Smooth muscle cell (in vitro differentiated cells): ENCODE measurements around the gene APOA1. TPM values are rescaled to one million over a fixed set of nuclear protein-coding genes. Genes with fewer than 3 reads are reported as not detected.

Experiments used
- DNase-seq: peaks from one replicate; lab custom pipeline; 2025; ENCODE audit not compliant: unreplicated experiment; lab: John Stamatoyannopoulos, UW
- H2AFZ ChIP-seq: fragments of 200-600 bp; sonication (generic); 2 replicates; pipeline ENCODE4 v1.6.0; 2016; ENCODE audit warnings: antibody characterized with exemption, low read depth, mild to moderate bottlenecking
- H3F3A ChIP-seq: fragments of 200-600 bp; sonication (generic); 2 replicates; pipeline ENCODE4 v1.6.0; 2017; ENCODE audit warnings: antibody characterized with exemption, low read depth
- H3K27ac ChIP-seq: fragments of 200-600 bp; sonication (generic); 2 replicates; pipeline ENCODE4 v1.5.1; 2016; ENCODE audit warnings: low read depth, mild to moderate bottlenecking
- H3K27me3 ChIP-seq: fragments of 200-600 bp; sonication (generic); 2 replicates; pipeline ENCODE4 v1.6.1; 2016; ENCODE audit warnings: low read depth, mild to moderate bottlenecking
- H3K36me3 ChIP-seq: fragments of 200-600 bp; sonication (generic); 2 replicates; pipeline ENCODE4 v1.5.1; 2016; ENCODE audit warnings: low read depth
- H3K4me1 ChIP-seq: fragments of 200-600 bp; sonication (generic); 2 replicates; pipeline ENCODE4 v1.5.1; 2016; ENCODE audit warnings: low read depth
- H3K4me2 ChIP-seq: fragments of 200-600 bp; sonication (generic); 2 replicates; pipeline ENCODE4 v1.6.0; 2016; ENCODE audit warnings: mild to moderate bottlenecking
- H3K4me3 ChIP-seq: fragments of 200-600 bp; sonication (generic); 2 replicates; pipeline ENCODE4 v1.5.1; 2016; ENCODE audit warnings: mild to moderate bottlenecking
- H3K79me2 ChIP-seq: fragments of 200-600 bp; sonication (generic); 2 replicates; pipeline ENCODE4 v1.6.0; 2016; ENCODE audit warnings: low read depth, mild to moderate bottlenecking
- H3K9ac ChIP-seq: fragments of 200-600 bp; sonication (generic); 2 replicates; pipeline ENCODE4 v1.6.0; 2016; ENCODE audit warnings: low read depth
- H3K9me3 ChIP-seq: fragments of 200-600 bp; sonication (generic); replicated peaks from 2 replicates; pipeline ENCODE4 v1.5.1; 2016; ENCODE audit warnings: low read depth
- H4K20me1 ChIP-seq: fragments of 200-600 bp; sonication (generic); 2 replicates; pipeline ENCODE4 v1.6.0; 2016; ENCODE audit warnings: low read depth
- CTCF ChIP-seq: fragments of 200-600 bp; sonication (generic); IDR thresholded peaks from 2 replicates; pipeline ENCODE4 v1.5.1; 2017; ENCODE audit warnings: borderline replicate concordance, mild to moderate bottlenecking, antibody characterized with exemption; ENCODE audit not compliant: insufficient read depth, poor library complexity, severe bottlenecking
- WGBS: methylation state at CpG from one replicate; pipeline ENCODE4 v1.1.7; 2016; ENCODE audit warnings: low lambda C conversion rate; 5-methylcytosine and 5-hydroxymethylcytosine counted together
- polyA plus RNA-seq: library from polyadenylated mRNA; unstranded; fragments of >200 nt; fragmentation: Nextera tagmentation; extraction: Ambion mirVana; gene quantifications from 2 replicates; pipeline ENCODE4 v1.2.1, GENCODE V29; 2016
- total RNA-seq: library from RNA; depleted of rRNA; stranded (reverse); fragments of >200 nt; gene quantifications from 2 replicates; pipeline ENCODE4 v1.2.3, GENCODE V29; 2014

Gene APOA1
- total and polyA plus RNA-seq, 2 experiments from 2014 or later = 2.5 to 3.2 TPM

GRCh38 chr11:116857316-116857715, 19.9 kb upstream of the APOA1 start:
- Histone ChIP-seq H3K27ac (no peak overlapping the region), H2AFZ (no peak overlapping the region), H3F3A (no peaks in the 10 kb centered on the region), H3K4me2 (no peak overlapping the region), H3K9me3 (no peaks in the 10 kb centered on the region), H3K4me3 (no peak overlapping the region), H3K27me3 (no peaks in the 10 kb centered on the region), H3K4me1 (no peaks in the 10 kb centered on the region), H3K9ac (no peak overlapping the region), H3K36me3 (peaks cover 5% of the 10 kb centered on the region), H3K79me2 (no peaks in the 10 kb centered on the region), H4K20me1 (peaks cover under 1% of the 10 kb centered on the region)
- no peak for DNase-seq
- WGBS = 85% methylated on average over 2 of the region's 2 CpGs
- TF ChIP-seq CTCF = no peak

- Histone ChIP-seq H3K36me3 (peaks cover 5% of the 10 kb centered on the region), H3K9ac (no peak overlapping the region), H3K79me2 (no peaks in the 10 kb centered on the region), H4K20me1 (peaks cover 7% of the 10 kb centered on the region), H3K4me2 (no peak overlapping the region), H3K4me1 (no peaks in the 10 kb centered on the region), H2AFZ (no peak overlapping the region), H3K27me3 (no peaks in the 10 kb centered on the region), H3F3A (no peaks in the 10 kb centered on the region), H3K9me3 (no peaks in the 10 kb centered on the region), H3K27ac (no peak overlapping the region), H3K4me3 (no peak overlapping the region)
- no peak for TF ChIP-seq CTCF
- 98% methylated on average over 5 of the region's 5 CpGs for WGBS
- no peak for DNase-seq
Observed at GRCh38 chr11:116856423-116856822, 19.0 kb upstream of the APOA1 start.

GRCh38 chr11:116855413-116855812, 18.0 kb upstream of the APOA1 start:
- Histone ChIP-seq H4K20me1 (peaks cover 7% of the 10 kb centered on the region), H3K9ac (no peak overlapping the region), H3K27me3 (no peaks in the 10 kb centered on the region), H2AFZ (no peak overlapping the region), H3K4me2 (no peak overlapping the region), H3K27ac (no peak overlapping the region), H3K4me1 (no peaks in the 10 kb centered on the region), H3F3A (no peaks in the 10 kb centered on the region), H3K4me3 (no peak overlapping the region), H3K79me2 (no peaks in the 10 kb centered on the region), H3K9me3 (no peaks in the 10 kb centered on the region), H3K36me3 (peaks cover 2% of the 10 kb centered on the region)
- no peak for TF ChIP-seq CTCF
- 94% methylated on average over 7 of the region's 7 CpGs for WGBS
- no peak for DNase-seq

GRCh38 chr11:116853461-116854073, 16.1 kb upstream of the APOA1 start:
- no peak for TF ChIP-seq CTCF
- H3K9me3 ChIP-seq = no peaks in the 10 kb centered on the region
- H3K36me3 ChIP-seq = no peaks in the 10 kb centered on the region
- H3K27me3 ChIP-seq = no peaks in the 10 kb centered on the region
- H3K4me3 ChIP-seq = no peak overlapping the region
- H3F3A ChIP-seq = no peaks in the 10 kb centered on the region
- peak overlapping the region; percentile 27 for H3K4me2 ChIP-seq
- H3K4me1 ChIP-seq = no peaks in the 10 kb centered on the region
- H4K20me1 ChIP-seq = peaks cover 7% of the 10 kb centered on the region
- no peaks in the 10 kb centered on the region for H3K79me2 ChIP-seq
- no peak for DNase-seq
- peak overlapping the region; percentile 73 for H3K27ac ChIP-seq
- WGBS = 50% methylated on average over 6 of the region's 6 CpGs
- no peak overlapping the region for H2AFZ ChIP-seq
- no peak overlapping the region for H3K9ac ChIP-seq
